IMR-90 (cell line): ENCODE data around the gene ARMH3. TPM values are rescaled to one million over a fixed set of nuclear protein-coding genes. Genes with fewer than 3 reads are reported as not detected.
A peak's percentile ranks its signal among the peaks of the same experiment; 100 is the strongest.

ENCODE experiments used
- ATAC-seq: fragments of 200-7000 bp; cut with Tn5 transposase; 2 replicates; pipeline ENCODE4 v1.9.1; 2020; ENCODE audit warnings: low read depth, mild to moderate bottlenecking, moderate library complexity
- BruUV-seq: library from RNA; stranded (reverse); fragments of 400-500 nt; replicated peaks from 2 replicates; lab custom pipeline; 2021; lab: Mats Ljungman, UMichigan
- CTCF ChIA-PET: fragments of 300-600 bp; formaldehyde crosslinking; extraction: SDS; loops from one replicate; lab custom pipeline; 2021; ENCODE audit warnings: antibody characterized with exemption; lab: Yijun Ruan, JAX
- POLR2A ChIA-PET: fragments of 300-600 bp; sonication (Branson Sonifier 250); formaldehyde crosslinking; loops from one replicate; lab custom pipeline; 2022; ENCODE audit warnings: antibody characterized with exemption; ENCODE audit not compliant: unreplicated experiment; lab: Charles Lee
- DNase-seq: peaks from one replicate; pipeline ENCODE4 v3.0.0; 2013
- H2AFZ ChIP-seq: replicated peaks from 2 replicates; pipeline ENCODE3; 2013; ENCODE audit warnings: low read length, mild to moderate bottlenecking; ENCODE audit not compliant: poor library complexity
- H2AK5ac ChIP-seq: 2 replicates; pipeline ENCODE4 v1.6.1; 2013; ENCODE audit warnings: low read depth, low read length, inconsistent platforms
- H2AK9ac ChIP-seq: replicated peaks from 2 replicates; pipeline ENCODE3; 2013; ENCODE audit warnings: mild to moderate bottlenecking, low read depth, low read length, moderate library complexity; ENCODE audit not compliant: poor library complexity
- H2BK120ac ChIP-seq: 2 replicates; pipeline ENCODE4 v1.6.1; 2013; ENCODE audit warnings: low read depth, low read length, inconsistent platforms
- H2BK15ac ChIP-seq: 3 replicates; pipeline ENCODE4 v1.6.1; 2013; ENCODE audit warnings: low read depth, low read length, inconsistent platforms
- H2BK20ac ChIP-seq: 2 replicates; pipeline ENCODE4 v1.6.1; 2013; ENCODE audit warnings: low read depth, mild to moderate bottlenecking, inconsistent platforms, low read length, moderate library complexity
- H2BK5ac ChIP-seq: 2 replicates; pipeline ENCODE4 v1.6.1; 2013; ENCODE audit warnings: mild to moderate bottlenecking, low read depth, low read length, inconsistent platforms; ENCODE audit not compliant: poor library complexity, severe bottlenecking
- H3K14ac ChIP-seq: replicated peaks from 2 replicates; pipeline ENCODE4 v1.6.1; 2013; ENCODE audit warnings: low read depth, low read length, inconsistent platforms
- H3K18ac ChIP-seq: 2 replicates; pipeline ENCODE4 v1.6.1; 2013; ENCODE audit warnings: low read depth, low read length, control low read depth
- H3K23ac ChIP-seq: 2 replicates; pipeline ENCODE4 v1.6.1; 2013; ENCODE audit warnings: low read depth, low read length, inconsistent platforms
- H3K27ac ChIP-seq: 2 replicates; pipeline ENCODE4 v1.5.1; 2013; ENCODE audit warnings: mild to moderate bottlenecking, control low read depth, low read length; ENCODE audit not compliant: insufficient read depth
- H3K27me3 ChIP-seq: 2 replicates; pipeline ENCODE4 v1.6.1; 2013; ENCODE audit warnings: low read length; ENCODE audit not compliant: control insufficient read depth, insufficient read depth
- H3K36me3 ChIP-seq: 2 replicates; pipeline ENCODE4 v1.6.1; 2013; ENCODE audit warnings: low read length, mixed read lengths; ENCODE audit not compliant: control insufficient read depth, insufficient read depth
- H3K4ac ChIP-seq: 2 replicates; pipeline ENCODE4 v1.6.1; 2013; ENCODE audit warnings: low read depth, low read length, inconsistent platforms
- H3K4me1 ChIP-seq: 2 replicates; pipeline ENCODE4 v1.6.1; 2013; ENCODE audit warnings: low read length, mixed read lengths; ENCODE audit not compliant: control insufficient read depth, insufficient read depth
- H3K4me2 ChIP-seq: 2 replicates; pipeline ENCODE4 v1.6.1; 2013; ENCODE audit warnings: low read depth, mild to moderate bottlenecking, control low read depth, low read length, moderate library complexity
- H3K4me3 ChIP-seq: 2 replicates; pipeline ENCODE4 v1.5.1; 2013; ENCODE audit warnings: low read depth, mild to moderate bottlenecking, control low read depth, low read length, moderate library complexity; ENCODE audit not compliant: insufficient read depth
- H3K56ac ChIP-seq: 2 replicates; pipeline ENCODE4 v1.6.1; 2013; ENCODE audit warnings: low read length, inconsistent platforms; ENCODE audit not compliant: insufficient read depth; ENCODE audit errors: extremely low read depth
- H3K79me1 ChIP-seq, 2 experiments: 2 replicates each; pipeline ENCODE4 v1.6.1; 2013; ENCODE audit warnings: low read length in 2 of 2, inconsistent platforms in 1 of 2, low read depth in 1 of 2
- H3K9ac ChIP-seq: 2 replicates; pipeline ENCODE4 v1.6.1; 2013; ENCODE audit warnings: low read depth, low read length, control low read depth
- H3K9me1 ChIP-seq: 2 replicates; pipeline ENCODE4 v1.6.1; 2013; ENCODE audit warnings: low read length, inconsistent platforms; ENCODE audit not compliant: insufficient read depth
- H3K9me3 ChIP-seq: 2 replicates; pipeline ENCODE4 v1.6.1; 2013; ENCODE audit warnings: low read length; ENCODE audit not compliant: control insufficient read depth, insufficient read depth
- H4K20me1 ChIP-seq: 2 replicates; pipeline ENCODE4 v1.6.1; 2013; ENCODE audit warnings: low read length, inconsistent platforms; ENCODE audit not compliant: insufficient read depth
- H4K5ac ChIP-seq: 2 replicates; pipeline ENCODE4 v1.6.1; 2013; ENCODE audit warnings: mild to moderate bottlenecking, low read depth, low read length, control low read depth
- H4K8ac ChIP-seq, 2 experiments: 2 replicates each; pipeline ENCODE4 v1.6.1; 2013; ENCODE audit warnings: low read depth in 2 of 2, low read length in 2 of 2, control low read depth in 1 of 2, inconsistent platforms in 1 of 2
- H4K91ac ChIP-seq: 2 replicates; pipeline ENCODE4 v1.6.1; 2013; ENCODE audit warnings: low read depth, low read length, inconsistent platforms; ENCODE audit not compliant: insufficient read depth
- BHLHE40 ChIP-seq: fragments of 150-350 bp; IDR thresholded peaks from 2 replicates; pipeline ENCODE4 v1.6.1; 2016; ENCODE audit warnings: mild to moderate bottlenecking, low read depth, low read length
- CEBPB ChIP-seq: IDR thresholded peaks from 2 replicates; pipeline ENCODE4 v1.6.1; 2012; ENCODE audit warnings: low read depth, low read length, improper control_type of control experiment
- ELK1 ChIP-seq: fragments of 150-350 bp; IDR thresholded peaks from 2 replicates; pipeline ENCODE4 v1.6.1; 2016; ENCODE audit warnings: low read depth, mild to moderate bottlenecking, low read length, moderate library complexity, borderline replicate concordance
- FOS ChIP-seq: fragments of 150-350 bp; IDR thresholded peaks from 2 replicates; pipeline ENCODE4 v1.6.1; 2016; ENCODE audit warnings: low read depth, low read length
- MAZ ChIP-seq: IDR thresholded peaks from 2 replicates; pipeline ENCODE4 v1.6.1; 2012; ENCODE audit warnings: low read depth, mild to moderate bottlenecking, low read length, improper control_type of control experiment, moderate library complexity, borderline replicate concordance
- NFE2L2 ChIP-seq: fragments of 150-350 bp; IDR thresholded peaks from 2 replicates; pipeline ENCODE4 v1.6.1; 2016; ENCODE audit warnings: low read depth, mild to moderate bottlenecking, low read length
- POLR2A ChIP-seq: IDR thresholded peaks from 2 replicates; pipeline ENCODE4 v1.6.1; 2012; ENCODE audit warnings: mild to moderate bottlenecking, low read depth, low read length
- RCOR1 ChIP-seq: IDR thresholded peaks from 2 replicates; pipeline ENCODE4 v1.6.1; 2012; ENCODE audit warnings: mild to moderate bottlenecking, low read length, improper control_type of control experiment; ENCODE audit not compliant: insufficient replicate concordance
- USF2 ChIP-seq: fragments of 150-350 bp; IDR thresholded peaks from 2 replicates; pipeline ENCODE4 v1.6.1; 2017; ENCODE audit warnings: mild to moderate bottlenecking, antibody characterized with exemption, low read length, low read depth
- WGBS, 2 experiments: methylation state at CpG; one replicate each; pipeline versions ENCODE4 v1.1.5 to v1.1.7; 2013; ENCODE audit warnings: missing lambda C conversion rate in 2 of 2; ENCODE audit not compliant: insufficient read length in 1 of 2; ENCODE audit errors: extremely low coverage in 2 of 2; 5-methylcytosine and 5-hydroxymethylcytosine counted together
- dilution Hi-C: fragments of 300-500 bp; cut with HindIII; formaldehyde crosslinking; loops from one replicate; pipeline ENCODE4 v1.14.3; 2018; ENCODE audit warnings: low sequenced_read_pairs; ENCODE audit not compliant: unreplicated experiment
- in situ Hi-C: fragments of 300-500 bp; cut with MboI; formaldehyde crosslinking; loops from 3 replicates; pipeline ENCODE4 v1.14.3; 2019; ENCODE audit warnings: low sequenced_read_pairs, inconsistent platforms, mixed read lengths
- intact Hi-C: fragments of 100-400 bp; cut with micrococcal nuclease; formaldehyde crosslinking; loops from 2 replicates; pipeline ENCODE4 v1.10.0; 2022
- polyA plus RNA-seq, 3 experiments: library from polyadenylated mRNA; depleted of rRNA; stranded (reverse); fragments of >200 nt; gene quantifications; 2 replicates each; pipeline ENCODE4 v1.2.3, GENCODE V29; 2012; ENCODE audit warnings: low replicate concordance in 1 of 3
- total RNA-seq: library from RNA; depleted of rRNA; stranded (reverse); fragments of >200 nt; gene quantifications from 2 replicates; pipeline ENCODE4 v1.2.3, GENCODE V29; 2012

ARMH3 gene
- total and polyA plus RNA-seq, 2 of the 4 experiments (the other 2 are of a cell fraction): 12.1 to 13.1 TPM

DNA sequence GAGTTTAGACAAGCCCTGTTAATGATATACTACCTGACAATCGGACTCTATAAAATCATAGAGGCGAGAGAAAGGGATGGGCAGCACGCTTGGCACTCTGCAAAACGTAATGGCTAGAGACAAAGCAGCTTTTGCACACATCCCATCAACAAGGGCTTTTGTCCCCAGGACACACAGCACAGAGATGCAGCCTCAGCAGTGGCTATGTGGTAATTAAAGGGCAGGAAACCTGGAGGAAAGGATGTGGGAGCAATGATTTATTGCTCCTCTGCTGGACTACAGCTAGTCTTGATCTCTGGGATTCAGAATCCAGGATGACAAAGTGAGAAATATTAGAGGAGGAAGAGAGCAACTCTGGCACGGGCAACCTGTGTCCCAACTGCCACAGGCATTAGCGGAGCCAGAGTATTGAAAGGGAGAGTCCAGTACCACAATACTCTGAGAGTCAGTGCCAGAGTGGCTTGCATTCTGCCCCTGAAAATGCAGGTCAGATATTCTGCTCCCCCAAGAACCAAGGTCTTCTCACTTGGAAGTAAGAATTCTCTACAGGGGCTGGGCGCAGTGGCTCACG, 96.5 kb downstream of the ARMH3 start:
- in situ Hi-C loops: no loop called here
- no peak overlapping the region for H4K5ac ChIP-seq
- H2BK15ac ChIP-seq: no peak overlapping the region; the same call in 2 of the 3 replicates
- no peak overlapping the region for H3K23ac ChIP-seq
- peaks cover 7% of the 10 kb centered on the region for H3K36me3 ChIP-seq
- no peak overlapping the region for H2AK9ac ChIP-seq
- peaks cover 3% of the 10 kb centered on the region; the same call in 1 of the 2 replicates for H3K4me1 ChIP-seq
- DNase-seq: no peak
- H2BK120ac ChIP-seq: no peak overlapping the region
- TF ChIP-seq RCOR1: no peak
- TF ChIP-seq MAZ: no peak
- no peak for TF ChIP-seq CEBPB
- TF ChIP-seq ELK1: no peak
- no peak for TF ChIP-seq BHLHE40
- no peak for TF ChIP-seq USF2
- TF ChIP-seq NFE2L2: no peak
- no peak for TF ChIP-seq POLR2A
- no peak for TF ChIP-seq FOS
- peaks cover 3% of the 10 kb centered on the region; the same call in 1 of the 2 replicates for H4K20me1 ChIP-seq
- ChIA-PET POLR2A (no interaction called here), CTCF (no interaction called here)
- peaks cover 7 to 9% of the 10 kb centered on the region in 2 experiments; a peak in 2 of 4 replicates for H3K79me1 ChIP-seq
- H3K56ac ChIP-seq: no peak overlapping the region
- H3K4me3 ChIP-seq: no peak overlapping the region
- no peak overlapping the region for H3K27ac ChIP-seq
- H2AFZ ChIP-seq: no peak overlapping the region
- no peak overlapping the region for H3K4me2 ChIP-seq
- H3K9me1 ChIP-seq: peaks cover 3% of the 10 kb centered on the region; the same call in 1 of the 2 replicates
- no peak overlapping the region for H4K91ac ChIP-seq
- H3K14ac ChIP-seq: no peak overlapping the region
- dilution Hi-C loops: no loop called here
- no TSS peak for BruUV-seq
- ATAC-seq: no peak
- no peak overlapping the region for H2BK5ac ChIP-seq
- intact Hi-C loops: no loop called here
- no peak overlapping the region for H3K18ac ChIP-seq
- no peak overlapping the region for H2BK20ac ChIP-seq
- H2AK5ac ChIP-seq: no peak overlapping the region
- no peaks in the 10 kb centered on the region for H3K9me3 ChIP-seq
- no peak overlapping the region for H4K8ac ChIP-seq
- no peak overlapping the region for H3K9ac ChIP-seq
- no peaks in the 10 kb centered on the region for H3K27me3 ChIP-seq
- 84% methylated on average over 2 of the region's 8 CpGs; no CpG with 5 or more reads in 1 of the 2 experiments for WGBS, 2 experiments
- peak overlapping the region; percentile 3; the same call in 1 of the 2 replicates for H3K4ac ChIP-seq
